ENCODE results near the gene PHF19. TPM values are rescaled to one million over a fixed set of nuclear protein-coding genes. Genes with fewer than 3 reads are reported as not detected.

Gene PHF19
- total and polyA plus RNA-seq, 11 donors = 9.6 to 28.0 (median 12.5) TPM

- Histone ChIP-seq H3K4me1 (peaks cover 0 to 26% (median 5%) of the 10 kb centered on the region in 12 donors), H3K27me3 (no peaks in the 10 kb centered on the region), H3K36me3 (no peaks in the 10 kb centered on the region), H3K9me3 (no peaks in the 10 kb centered on the region), H3K4me3 (no peak overlapping the region), H3K27ac (peak overlapping the region in 3 of 12 donors; percentile 17 to 48 (median 27))
- peak in 2 of 5 donors; percentile 44 to 60 for DNase-seq
- TF ChIP-seq POLR2A (IDR thresholded peaks at IDR 0.05) = no peak
- TF ChIP-seq, protein P1, sequence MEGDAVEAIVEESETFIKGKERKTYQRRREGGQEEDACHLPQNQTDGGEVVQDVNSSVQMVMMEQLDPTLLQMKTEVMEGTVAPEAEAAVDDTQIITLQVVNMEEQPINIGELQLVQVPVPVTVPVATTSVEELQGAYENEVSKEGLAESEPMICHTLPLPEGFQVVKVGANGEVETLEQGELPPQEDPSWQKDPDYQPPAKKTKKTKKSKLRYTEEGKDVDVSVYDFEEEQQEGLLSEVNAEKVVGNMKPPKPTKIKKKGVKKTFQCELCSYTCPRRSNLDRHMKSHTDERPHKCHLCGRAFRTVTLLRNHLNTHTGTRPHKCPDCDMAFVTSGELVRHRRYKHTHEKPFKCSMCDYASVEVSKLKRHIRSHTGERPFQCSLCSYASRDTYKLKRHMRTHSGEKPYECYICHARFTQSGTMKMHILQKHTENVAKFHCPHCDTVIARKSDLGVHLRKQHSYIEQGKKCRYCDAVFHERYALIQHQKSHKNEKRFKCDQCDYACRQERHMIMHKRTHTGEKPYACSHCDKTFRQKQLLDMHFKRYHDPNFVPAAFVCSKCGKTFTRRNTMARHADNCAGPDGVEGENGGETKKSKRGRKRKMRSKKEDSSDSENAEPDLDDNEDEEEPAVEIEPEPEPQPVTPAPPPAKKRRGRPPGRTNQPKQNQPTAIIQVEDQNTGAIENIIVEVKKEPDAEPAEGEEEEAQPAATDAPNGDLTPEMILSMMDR (IDR thresholded peaks at IDR 0.05) = no peak
- WGBS, 4 donors = 73 to 85% (median 81%) methylated on average over 8 of the region's 8 CpGs
- ATAC-seq = peak; percentile 8 to 82 (median 62)
- intact Hi-C loops (cut with DNase I) = no loop called here
Measured at GRCh38 chr9:120886490-120886967, 9.5 kb upstream of the PHF19 start.

DNA sequence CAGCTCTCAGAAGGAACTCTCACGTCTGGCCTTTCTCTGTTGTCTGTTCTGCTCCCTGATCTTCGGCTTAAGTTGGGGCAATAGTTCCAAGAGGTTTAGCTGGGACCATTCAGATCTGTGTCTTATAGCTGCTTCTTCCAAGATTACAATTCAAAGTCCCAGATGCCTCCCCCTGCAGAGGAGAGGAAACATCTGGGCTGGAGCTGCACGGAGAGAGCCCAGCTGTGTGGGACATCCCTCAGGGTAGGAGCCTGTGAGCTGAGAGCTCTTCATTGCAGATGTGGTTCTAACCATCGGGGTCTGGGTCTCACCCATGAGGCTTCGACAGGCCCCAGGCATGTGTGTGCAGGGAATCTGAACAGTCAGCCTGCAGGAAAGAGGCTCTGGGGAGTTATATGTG is 9.0 kb upstream of the PHF19 start:
- H3K27ac ChIP-seq = peak overlapping the region in 5 of 12 donors; percentile 17 to 48 (median 34)
- no peaks in the 10 kb centered on the region for H3K36me3 ChIP-seq
- intact Hi-C loops (cut with DNase I) = no loop called here
- ATAC-seq (peak; percentile 34 to 62 (median 60)), DNase-seq (peak in 1 of 5 donors; percentile 51)
- H3K4me1 ChIP-seq = peaks cover 0 to 26% (median 5%) of the 10 kb centered on the region in 12 donors
- no peak overlapping the region for H3K4me3 ChIP-seq
- H3K27me3 ChIP-seq = no peaks in the 10 kb centered on the region
- 35 to 43% (median 42%) methylated on average over 5 of the region's 5 CpGs for WGBS, 4 donors
- H3K9me3 ChIP-seq = no peaks in the 10 kb centered on the region
- TF ChIP-seq, protein P1 (IDR thresholded peaks at IDR 0.05) = no peak
- TF ChIP-seq POLR2A (IDR thresholded peaks at IDR 0.05) = no peak

DNA sequence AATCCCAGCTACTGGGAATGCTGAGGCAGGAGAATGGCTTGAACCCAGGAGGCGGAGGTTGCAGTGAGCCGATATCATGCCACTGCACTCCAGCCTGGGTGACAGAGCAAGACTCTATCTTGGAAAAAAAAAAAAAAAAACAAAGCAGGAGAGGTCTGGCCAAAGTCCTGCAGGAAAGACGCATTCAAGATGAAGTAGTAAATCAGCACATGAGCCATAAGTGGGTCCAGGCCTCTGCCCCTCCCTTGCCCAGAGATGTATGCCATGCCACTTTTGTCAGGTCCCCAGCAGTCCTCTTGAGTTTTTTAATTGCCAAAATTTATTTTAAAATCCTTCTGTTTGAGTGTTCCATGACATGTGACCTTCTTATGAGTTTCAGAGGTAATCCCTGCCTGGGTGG is 8.5 kb upstream of the PHF19 start:
- Histone ChIP-seq H3K4me1 (peaks cover 0 to 26% (median 5%) of the 10 kb centered on the region in 12 donors), H3K4me3 (no peak overlapping the region), H3K36me3 (no peaks in the 10 kb centered on the region), H3K27me3 (no peaks in the 10 kb centered on the region), H3K27ac (peak overlapping the region in 3 of 12 donors; percentile 34 to 48 (median 34)), H3K9me3 (no peaks in the 10 kb centered on the region)
- no peak for TF ChIP-seq POLR2A (IDR thresholded peaks at IDR 0.05)
- 38 to 58% (median 51%) methylated on average over 3 of the region's 3 CpGs for WGBS, 4 donors
- DNase-seq (no peak), ATAC-seq (no peak)
- intact Hi-C loops (cut with DNase I) = no loop called here

GRCh38 chr9:120883608-120883996 is 6.6 kb upstream of the PHF19 start:
- H3K27ac ChIP-seq = no peak overlapping the region
- H3K27me3 ChIP-seq = no peaks in the 10 kb centered on the region
- no peaks in the 10 kb centered on the region for H3K36me3 ChIP-seq
- DNase-seq (no peak), ATAC-seq (no peak)
- no peak overlapping the region for H3K4me3 ChIP-seq
- peaks cover 0 to 17% (median 4%) of the 10 kb centered on the region in 12 donors for H3K4me1 ChIP-seq
- TF ChIP-seq, protein P1 (IDR thresholded peaks at IDR 0.05) = no peak
- TF ChIP-seq POLR2A (IDR thresholded peaks at IDR 0.05) = no peak
- no peaks in the 10 kb centered on the region for H3K9me3 ChIP-seq
- intact Hi-C loops (cut with DNase I) = no loop called here
- 82 to 85% (median 83%) methylated on average over 3 of the region's 3 CpGs for WGBS, 4 donors
